ENCODE data around the gene ZNF324.
"Not testable (repeated sequence)": the region's sequence is repeated elsewhere in the genome, so short reads cannot be mapped to it uniquely, and the experiment has no call there.

ZNF324 gene

GRCh38 chr19:58466760-58467589 lies at the start of gene ZNF324:
TSS of gene ZNF324 (plus strand) at chr19:58467080. CDS start at chr19:58469186, 2,106 bp downstream.
- Histone ChIP-seq H3K27me3 (ENCODE audit: control insufficient read depth, insufficient read depth, low read length) (no peaks in the 10 kb centered on the region), H3K36me3 (ENCODE audit: control insufficient read depth, insufficient read depth, low read length) (peaks cover 10% of the 10 kb centered on the region), H3K9me3 (ENCODE audit: control insufficient read depth, insufficient read depth, low read length) (no peaks in the 10 kb centered on the region), H3K27ac (ENCODE audit: low read length) (no peak within 1 kb of the TSS), H3K4me3 (ENCODE audit: low read length) (peak within 1 kb of the TSS; percentile 66), H3K4me1 (ENCODE audit: control insufficient read depth, insufficient read depth, low read length) (no peaks in the 10 kb centered on the region)
- no CpG with 5 or more reads among the region's 92 CpGs for WGBS (ENCODE audit: insufficient coverage, insufficient read length)
- peak; percentile 95 for DNase-seq (ENCODE audit: low read depth, low spot score)

GRCh38 chr19:58428617-58429016 lies 38.3 kb upstream of the ZNF324 start:
- no peaks in the 10 kb centered on the region for H3K4me1 ChIP-seq (ENCODE audit: control insufficient read depth, insufficient read depth, low read length)
- no peaks in the 10 kb centered on the region for H3K27me3 ChIP-seq (ENCODE audit: control insufficient read depth, insufficient read depth, low read length)
- no peak overlapping the region for H3K27ac ChIP-seq (ENCODE audit: low read length)
- peaks cover 11% of the 10 kb centered on the region for H3K9me3 ChIP-seq (ENCODE audit: control insufficient read depth, insufficient read depth, low read length)
- no peak overlapping the region for H3K4me3 ChIP-seq (ENCODE audit: low read length)
- no peak for DNase-seq (ENCODE audit: low read depth, low spot score)
- peaks cover 1% of the 10 kb centered on the region; the same call in 1 of the 2 replicates for H3K36me3 ChIP-seq (ENCODE audit: control insufficient read depth, insufficient read depth, low read length)
- no CpG with 5 or more reads among the region's 1 CpG for WGBS (ENCODE audit: insufficient coverage, insufficient read length)

DNA sequence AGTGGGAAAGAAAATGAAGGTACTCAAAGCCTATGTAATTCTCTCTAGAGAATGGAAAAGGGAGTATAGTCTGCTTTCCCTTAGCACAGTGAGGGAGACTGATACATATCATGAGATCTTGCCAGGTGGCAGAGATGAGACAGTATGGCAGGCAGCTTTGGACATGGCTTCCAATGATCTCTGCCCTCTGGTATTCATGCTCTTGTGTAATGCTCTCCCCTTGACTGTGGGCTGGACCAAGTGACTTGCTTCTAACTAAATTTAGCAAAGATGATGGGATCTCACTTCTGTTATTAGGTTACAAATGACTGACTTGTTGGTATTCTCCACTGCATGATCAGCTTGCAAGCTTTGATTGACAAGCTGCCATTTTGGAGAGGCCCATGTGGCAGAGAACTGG lies 37.1 kb upstream of the ZNF324 start:
- H3K9me3 ChIP-seq (ENCODE audit: control insufficient read depth, insufficient read depth, low read length) = peaks cover 19% of the 10 kb centered on the region

GRCh38 chr19:58434217-58434616 lies 32.7 kb upstream of the ZNF324 start:
- H3K9me3 ChIP-seq (ENCODE audit: control insufficient read depth, insufficient read depth, low read length) = peaks cover 21% of the 10 kb centered on the region
- WGBS (ENCODE audit: insufficient coverage, insufficient read length) = no CpG with 5 or more reads among the region's 2 CpGs

More for the DNA sequence above, 37.1 kb upstream of the ZNF324 start:
- peaks cover 9% of the 10 kb centered on the region for H3K36me3 ChIP-seq (ENCODE audit: control insufficient read depth, insufficient read depth, low read length)
- no peak for DNase-seq (ENCODE audit: low read depth, low spot score)
- H3K27ac ChIP-seq (ENCODE audit: low read length) = no peak overlapping the region
- H3K4me1 ChIP-seq (ENCODE audit: control insufficient read depth, insufficient read depth, low read length) = no peaks in the 10 kb centered on the region
- no peak overlapping the region for H3K4me3 ChIP-seq (ENCODE audit: low read length)
- H3K27me3 ChIP-seq (ENCODE audit: control insufficient read depth, insufficient read depth, low read length) = no peaks in the 10 kb centered on the region

DNA sequence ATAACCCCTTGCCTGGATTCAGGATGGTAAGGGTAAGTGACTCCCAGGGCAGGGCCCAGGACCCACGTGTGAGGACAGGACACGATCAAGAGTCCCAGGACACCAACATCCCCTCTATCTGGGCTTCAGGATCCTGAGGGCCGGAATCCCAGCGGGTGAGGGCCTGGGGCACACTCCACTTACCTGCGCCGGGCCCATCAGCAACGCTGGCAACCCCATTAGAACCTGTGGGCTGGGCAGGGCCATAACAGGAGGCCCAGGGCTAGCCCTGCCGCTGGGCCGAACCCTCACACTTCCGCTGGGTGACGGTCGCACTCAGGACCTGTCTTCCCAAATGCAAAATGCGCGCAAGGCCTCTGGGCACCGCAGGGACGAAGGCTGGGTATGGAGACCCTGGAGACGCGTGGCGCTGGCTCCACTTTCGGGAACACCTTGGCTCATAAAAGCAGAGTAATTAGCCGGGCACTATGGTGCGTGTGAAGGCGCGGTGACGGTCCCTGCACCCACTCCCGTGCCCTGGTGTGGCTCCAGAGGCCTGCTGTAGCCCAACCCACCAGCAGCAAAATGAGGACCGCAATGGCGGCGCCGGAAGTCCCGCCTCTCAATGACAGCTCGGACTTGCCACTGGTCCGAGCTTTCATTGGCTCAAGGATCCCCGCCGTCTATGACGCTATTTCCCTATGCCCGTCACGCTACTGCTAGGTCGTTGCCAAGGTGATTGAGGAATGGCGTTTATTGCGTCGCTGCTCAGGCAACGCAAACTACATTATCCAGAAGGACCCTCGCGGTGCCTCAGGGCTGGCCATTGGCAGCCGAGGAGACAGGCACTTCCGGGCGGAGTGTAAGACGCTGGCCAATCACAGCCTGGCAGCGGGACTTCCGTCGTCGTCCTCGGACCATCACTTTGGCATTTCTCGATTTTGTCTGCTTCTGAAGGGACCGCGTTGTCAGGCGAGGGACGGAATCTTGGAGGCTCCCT lies 27.0 kb upstream of the ZNF324 start, which contains the start of gene ZNF132:
ZNF132 (minus strand) TSS at position 578 of the 979 bp plus-strand sequence; CDS start at position 246, 332 bp downstream.
- H3K4me3 ChIP-seq (ENCODE audit: low read length) = peak within 1 kb of the TSS; percentile 69
- DNase-seq (ENCODE audit: low read depth, low spot score) = peak; percentile 91
- WGBS (ENCODE audit: insufficient coverage, insufficient read length) = no CpG with 5 or more reads among the region's 59 CpGs

More at GRCh38 chr19:58434217-58434616, 32.7 kb upstream of the ZNF324 start:
- Histone ChIP-seq H3K4me3 (ENCODE audit: low read length) (no peak overlapping the region), H3K36me3 (ENCODE audit: control insufficient read depth, insufficient read depth, low read length) (peaks cover 10% of the 10 kb centered on the region), H3K4me1 (ENCODE audit: control insufficient read depth, insufficient read depth, low read length) (no peaks in the 10 kb centered on the region), H3K27ac (ENCODE audit: low read length) (no peak overlapping the region), H3K27me3 (ENCODE audit: control insufficient read depth, insufficient read depth, low read length) (no peaks in the 10 kb centered on the region)
- DNase-seq (ENCODE audit: low read depth, low spot score) = no peak

DNA sequence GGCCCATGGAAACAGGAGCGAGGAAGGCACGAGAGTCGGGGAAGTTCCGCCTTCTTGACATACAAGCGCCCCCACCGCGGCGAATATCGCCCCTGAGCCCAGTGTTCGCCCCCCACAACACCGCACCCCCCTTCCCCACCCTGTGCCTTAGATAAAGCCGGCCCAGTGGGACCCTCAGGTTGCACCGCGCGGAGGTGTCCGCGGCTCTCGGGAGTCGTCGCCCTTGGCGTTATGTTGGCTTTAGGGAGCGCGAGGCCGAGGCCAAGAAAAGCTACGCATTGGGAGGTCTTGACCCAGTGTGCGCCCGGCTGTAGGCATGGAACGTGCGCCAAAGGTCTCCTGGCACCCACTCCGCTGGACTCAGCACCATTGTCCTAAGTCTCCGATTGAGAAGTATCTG lies 26.3 kb upstream of the ZNF324 start:
- Histone ChIP-seq H3K4me1 (ENCODE audit: control insufficient read depth, insufficient read depth, low read length) (no peaks in the 10 kb centered on the region; the same call in 1 of the 2 replicates), H3K4me3 (ENCODE audit: low read length) (peak overlapping the region; percentile 20; the same call in 1 of the 2 replicates), H3K27me3 (ENCODE audit: control insufficient read depth, insufficient read depth, low read length) (no peaks in the 10 kb centered on the region), H3K36me3 (ENCODE audit: control insufficient read depth, insufficient read depth, low read length) (no peaks in the 10 kb centered on the region), H3K27ac (ENCODE audit: low read length) (no peak overlapping the region), H3K9me3 (ENCODE audit: control insufficient read depth, insufficient read depth, low read length) (no peaks in the 10 kb centered on the region; the same call in 1 of the 2 replicates)
- DNase-seq (ENCODE audit: low read depth, low spot score) = no peak
- no CpG with 5 or more reads among the region's 31 CpGs for WGBS (ENCODE audit: insufficient coverage, insufficient read length)

More for the DNA sequence above, 27.0 kb upstream of the ZNF324 start, which contains the start of gene ZNF132:
- no peaks in the 10 kb centered on the region for H3K27me3 ChIP-seq (ENCODE audit: control insufficient read depth, insufficient read depth, low read length)
- H3K9me3 ChIP-seq (ENCODE audit: control insufficient read depth, insufficient read depth, low read length) = peaks cover under 1% of the 10 kb centered on the region
- H3K4me1 ChIP-seq (ENCODE audit: control insufficient read depth, insufficient read depth, low read length) = no peaks in the 10 kb centered on the region; the same call in 1 of the 2 replicates
- H3K27ac ChIP-seq (ENCODE audit: low read length) = no peak within 1 kb of the TSS
- peaks cover under 1% of the 10 kb centered on the region; the same call in 1 of the 2 replicates for H3K36me3 ChIP-seq (ENCODE audit: control insufficient read depth, insufficient read depth, low read length)

- H3K36me3 ChIP-seq (ENCODE audit: control insufficient read depth, insufficient read depth, low read length); H3K27ac ChIP-seq (ENCODE audit: low read length); H3K9me3 ChIP-seq (ENCODE audit: control insufficient read depth, insufficient read depth, low read length); H3K4me1 ChIP-seq (ENCODE audit: control insufficient read depth, insufficient read depth, low read length); H3K27me3 ChIP-seq (ENCODE audit: control insufficient read depth, insufficient read depth, low read length); DNase-seq (ENCODE audit: low read depth, low spot score); H3K4me3 ChIP-seq (ENCODE audit: low read length): not testable (repeated sequence)
- WGBS (ENCODE audit: insufficient coverage, insufficient read length) = no CpG with 5 or more reads among the region's 7 CpGs
These were observed 23.9 kb upstream of the ZNF324 start for GRCh38 chr19:58442986-58443385.

DNA sequence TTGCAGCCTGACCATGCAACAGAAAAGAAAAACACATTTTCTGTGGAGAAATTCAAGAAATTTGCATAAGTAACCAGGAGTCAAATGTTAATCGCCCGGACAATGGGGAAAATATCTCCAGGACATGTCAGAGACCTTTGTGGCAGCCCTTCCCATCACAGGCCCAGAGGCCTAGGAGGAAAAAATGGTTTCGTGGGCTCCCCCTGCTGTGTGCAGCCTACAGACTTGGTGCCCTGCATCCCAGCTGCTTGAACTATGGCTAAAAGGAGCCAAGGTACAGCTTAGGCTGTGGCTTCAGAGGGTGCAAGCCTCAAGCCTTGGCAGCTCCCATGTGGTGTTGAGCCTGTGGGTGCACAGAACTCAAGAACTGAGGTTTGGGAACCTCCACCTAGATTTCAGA lies 18.0 kb upstream of the ZNF324 start:
- H3K9me3 ChIP-seq (ENCODE audit: control insufficient read depth, insufficient read depth, low read length); DNase-seq (ENCODE audit: low read depth, low spot score); H3K27me3 ChIP-seq (ENCODE audit: control insufficient read depth, insufficient read depth, low read length); H3K36me3 ChIP-seq (ENCODE audit: control insufficient read depth, insufficient read depth, low read length); H3K27ac ChIP-seq (ENCODE audit: low read length); H3K4me3 ChIP-seq (ENCODE audit: low read length); H3K4me1 ChIP-seq (ENCODE audit: control insufficient read depth, insufficient read depth, low read length): not testable (repeated sequence)
- WGBS (ENCODE audit: insufficient coverage, insufficient read length) = no CpG with 5 or more reads among the region's 3 CpGs

DNA sequence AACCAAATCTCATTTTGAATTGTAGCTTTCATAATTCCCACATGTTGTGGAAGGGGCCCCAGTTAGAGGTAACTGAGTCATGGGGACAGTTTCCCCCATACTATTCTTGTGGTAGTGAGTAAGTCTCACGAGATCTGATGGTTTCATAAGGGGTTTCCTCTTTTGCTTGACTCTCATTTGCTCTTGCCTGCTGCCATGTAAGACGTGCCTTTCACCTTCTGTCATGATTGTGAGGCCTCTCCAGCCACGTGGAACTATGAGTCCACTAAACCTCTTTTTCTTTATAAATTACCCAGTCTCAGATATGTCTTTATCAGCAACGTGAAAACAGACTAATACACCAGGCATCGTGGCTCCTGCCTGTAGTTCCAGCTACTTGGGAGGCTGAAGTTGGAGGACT lies 16.9 kb upstream of the ZNF324 start:
- H3K36me3 ChIP-seq (ENCODE audit: control insufficient read depth, insufficient read depth, low read length); H3K27ac ChIP-seq (ENCODE audit: low read length); H3K4me1 ChIP-seq (ENCODE audit: control insufficient read depth, insufficient read depth, low read length); H3K4me3 ChIP-seq (ENCODE audit: low read length); H3K9me3 ChIP-seq (ENCODE audit: control insufficient read depth, insufficient read depth, low read length); DNase-seq (ENCODE audit: low read depth, low spot score); H3K27me3 ChIP-seq (ENCODE audit: control insufficient read depth, insufficient read depth, low read length): not testable (repeated sequence)
- WGBS (ENCODE audit: insufficient coverage, insufficient read length) = no CpG with 5 or more reads among the region's 5 CpGs

GRCh38 chr19:58450856-58451357 lies 16.0 kb upstream of the ZNF324 start:
- no peaks in the 10 kb centered on the region for H3K36me3 ChIP-seq (ENCODE audit: control insufficient read depth, insufficient read depth, low read length)
- DNase-seq (ENCODE audit: low read depth, low spot score) = no peak
- no peaks in the 10 kb centered on the region for H3K4me1 ChIP-seq (ENCODE audit: control insufficient read depth, insufficient read depth, low read length)
- WGBS (ENCODE audit: insufficient coverage, insufficient read length) = no CpG with 5 or more reads among the region's 11 CpGs
- no peak overlapping the region for H3K27ac ChIP-seq (ENCODE audit: low read length)
- H3K27me3 ChIP-seq (ENCODE audit: control insufficient read depth, insufficient read depth, low read length) = peaks cover 3% of the 10 kb centered on the region; the same call in 1 of the 2 replicates
- H3K9me3 ChIP-seq (ENCODE audit: control insufficient read depth, insufficient read depth, low read length) = peaks cover 2% of the 10 kb centered on the region; the same call in 1 of the 2 replicates
- peak overlapping the region; percentile 30; the same call in 1 of the 2 replicates for H3K4me3 ChIP-seq (ENCODE audit: low read length)
